Mammary epithelial cell (primary cell): ENCODE data around the gene PANX3.

ENCODE experiments used
- CTCF ChIP-seq, 2 donors: IDR thresholded peaks in 1 of 2; conservative IDR thresholded peaks in 1 of 2; 2 replicates each; pipeline ENCODE4 v1.5.1; 2011 to 2012; ENCODE audit warnings: inconsistent platforms in 2 of 2, low read length in 2 of 2, mild to moderate bottlenecking in 2 of 2, control low read depth in 1 of 2, low read depth in 1 of 2; ENCODE audit not compliant: insufficient read depth in 1 of 2; ENCODE audit errors: extremely low read depth in 1 of 2
- EZH2 ChIP-seq: IDR thresholded peaks from 2 replicates; pipeline ENCODE4 v1.6.1; 2012; ENCODE audit warnings: low read length, inconsistent platforms, borderline replicate concordance

DNA sequence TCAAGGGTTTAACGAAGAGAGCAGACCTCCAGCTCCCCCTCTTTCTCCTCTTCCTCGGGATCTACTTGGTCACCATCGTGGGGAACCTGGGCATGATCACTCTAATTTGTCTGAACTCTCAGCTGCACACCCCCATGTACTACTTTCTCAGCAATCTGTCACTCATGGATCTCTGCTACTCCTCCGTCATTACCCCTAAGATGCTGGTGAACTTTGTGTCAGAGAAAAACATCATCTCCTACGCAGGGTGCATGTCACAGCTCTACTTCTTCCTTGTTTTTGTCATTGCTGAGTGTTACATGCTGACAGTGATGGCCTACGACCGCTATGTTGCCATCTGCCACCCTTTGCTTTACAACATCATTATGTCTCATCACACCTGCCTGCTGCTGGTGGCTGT lies 41.1 kb upstream of the PANX3 start:
- TF ChIP-seq CTCF (conservative IDR thresholded peaks at IDR 0.05 in 1 of 2, IDR thresholded peaks at IDR 0.05 in 1 of 2; ENCODE audit: extremely low read depth in 1 of 2, insufficient read depth in 1 of 2, low read depth in 1 of 2, low read length in 2 of 2) (no peak), EZH2 (no peak)
